Activated effector memory CD4-positive, alpha-beta T cell treated with anti-CD3 and anti-CD28 coated beads, Interleukin-2, amount 50 U/mL, for 16 hours (primary cell): Measurements from ENCODE around the gene SRC.

Experiments used
- DNase-seq: peaks from one replicate; pipeline ENCODE4 v3.0.0-alpha.2; 2020

Gene SRC

GRCh38 chr20:37416100-37416847 is 70.3 kb downstream of the SRC start:
- no peak for DNase-seq

GRCh38 chr20:37416848-37417616 is 71.1 kb downstream of the SRC start:
- no peak for DNase-seq

- no peak for DNase-seq
Measured at GRCh38 chr20:37417617-37418467, 71.9 kb downstream of the SRC start.

- no peak for DNase-seq
Measured at GRCh38 chr20:37418591-37419109, 72.7 kb downstream of the SRC start.

- DNase-seq, result no peak
Measured at GRCh38 chr20:37419307-37419706, 73.4 kb downstream of the SRC start.

GRCh38 chr20:37419774-37420542 is 74.0 kb downstream of the SRC start:
- DNase-seq, result no peak

GRCh38 chr20:37420610-37421009 is 74.7 kb downstream of the SRC start:
- DNase-seq, result no peak

- DNase-seq, result no peak
Measured at GRCh38 chr20:37421060-37421905, 75.3 kb downstream of the SRC start.

- DNase-seq, result no peak
Measured at GRCh38 chr20:37421988-37422387, 76.0 kb downstream of the SRC start.

- no peak for DNase-seq
Measured at GRCh38 chr20:37422791-37423286, 76.9 kb downstream of the SRC start.

- DNase-seq, result no peak
Measured at GRCh38 chr20:37423545-37423944, 77.6 kb downstream of the SRC start.

- DNase-seq, result no peak
Measured at GRCh38 chr20:37424062-37424851, 78.3 kb downstream of the SRC start.

- no peak for DNase-seq
Measured at GRCh38 chr20:37425103-37425625, 79.2 kb downstream of the SRC start.

- DNase-seq, result no peak
Measured at GRCh38 chr20:37426106-37426505, 80.2 kb downstream of the SRC start.

- DNase-seq, result no peak
Measured at GRCh38 chr20:37426978-37427377, 81.0 kb downstream of the SRC start.

- DNase-seq, result no peak
Measured at GRCh38 chr20:37430044-37430443, 84.1 kb downstream of the SRC start.

GRCh38 chr20:37430778-37431460 is 85.0 kb downstream of the SRC start:
- DNase-seq, result no peak

- DNase-seq, result no peak
Measured at GRCh38 chr20:37431786-37432185, 85.8 kb downstream of the SRC start.

- DNase-seq, result no peak
Measured at GRCh38 chr20:37432606-37433005, 86.7 kb downstream of the SRC start.
